ENCODE results near the gene KLF16.

KLF16 gene

GRCh38 chr19:1873524-1874473 lies 10.4 kb upstream of the KLF16 start:
- TF ChIP-seq CTCF (IDR thresholded peaks at IDR 0.05; ENCODE audit: control insufficient read depth, insufficient read depth, low read depth, low read length, missing control alignments) = no peak
- no peak overlapping the region for H3K4me3 ChIP-seq (ENCODE audit: control insufficient read depth, low read depth, low read length)
- DNase-seq (ENCODE audit: low read depth) = no peak

- TF ChIP-seq CTCF (IDR thresholded peaks at IDR 0.05; ENCODE audit: control insufficient read depth, insufficient read depth, low read depth, low read length, missing control alignments) = no peak
- no peak for DNase-seq (ENCODE audit: low read depth)
- no peak overlapping the region for H3K4me3 ChIP-seq (ENCODE audit: control insufficient read depth, low read depth, low read length)
Observed at GRCh38 chr19:1872807-1873523, 9.6 kb upstream of the KLF16 start.

GRCh38 chr19:1871630-1872029 lies 8.3 kb upstream of the KLF16 start:
- no peak overlapping the region for H3K4me3 ChIP-seq (ENCODE audit: control insufficient read depth, low read depth, low read length)
- TF ChIP-seq CTCF (IDR thresholded peaks at IDR 0.05; ENCODE audit: control insufficient read depth, insufficient read depth, low read depth, low read length, missing control alignments) = no peak
- DNase-seq (ENCODE audit: low read depth) = no peak

- no peak overlapping the region for H3K4me3 ChIP-seq (ENCODE audit: control insufficient read depth, low read depth, low read length)
- DNase-seq (ENCODE audit: low read depth) = no peak
- no peak for TF ChIP-seq CTCF (IDR thresholded peaks at IDR 0.05; ENCODE audit: control insufficient read depth, insufficient read depth, low read depth, low read length, missing control alignments)
Observed at GRCh38 chr19:1871140-1871597, 7.8 kb upstream of the KLF16 start.

GRCh38 chr19:1868971-1869370 lies 5.6 kb upstream of the KLF16 start:
- no peak for TF ChIP-seq CTCF (IDR thresholded peaks at IDR 0.05; ENCODE audit: control insufficient read depth, insufficient read depth, low read depth, low read length, missing control alignments)
- DNase-seq (ENCODE audit: low read depth) = no peak
- H3K4me3 ChIP-seq (ENCODE audit: control insufficient read depth, low read depth, low read length) = no peak overlapping the region

- TF ChIP-seq CTCF (IDR thresholded peaks at IDR 0.05; ENCODE audit: control insufficient read depth, insufficient read depth, low read depth, low read length, missing control alignments) = no peak
- DNase-seq (ENCODE audit: low read depth) = no peak
- H3K4me3 ChIP-seq (ENCODE audit: control insufficient read depth, low read depth, low read length) = no peak overlapping the region
Observed at GRCh38 chr19:1867349-1867724, 4.0 kb upstream of the KLF16 start.
